A549 treated with dexamethasone at 1 μM for 4 hours (cell line): ENCODE data around the gene GIN1. TPM values are rescaled to one million over a fixed set of nuclear protein-coding genes. Genes with fewer than 3 reads are reported as not detected.

Experiments
- total RNA-seq: library from RNA; stranded (reverse); fragments of 200-300 nt; extraction: Qiagen RNA extraction; gene quantifications from 5 replicates; pipeline ENCODE4 v1.2.3, GENCODE V29; 2022

Gene GIN1, protein sequence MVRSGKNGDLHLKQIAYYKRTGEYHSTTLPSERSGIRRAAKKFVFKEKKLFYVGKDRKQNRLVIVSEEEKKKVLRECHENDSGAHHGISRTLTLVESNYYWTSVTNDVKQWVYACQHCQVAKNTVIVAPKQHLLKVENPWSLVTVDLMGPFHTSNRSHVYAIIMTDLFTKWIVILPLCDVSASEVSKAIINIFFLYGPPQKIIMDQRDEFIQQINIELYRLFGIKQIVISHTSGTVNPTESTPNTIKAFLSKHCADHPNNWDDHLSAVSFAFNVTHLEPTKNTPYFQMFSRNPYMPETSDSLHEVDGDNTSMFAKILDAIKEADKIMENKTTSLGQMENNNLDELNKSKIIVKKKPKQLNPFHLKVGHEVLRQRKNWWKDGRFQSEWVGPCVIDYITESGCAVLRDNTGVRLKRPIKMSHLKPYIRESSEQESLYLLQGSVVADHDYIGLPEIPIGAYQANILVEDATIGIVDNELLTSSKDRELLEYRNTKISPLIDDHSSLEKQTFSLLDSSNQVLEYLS
- total RNA-seq: 3.2 to 5.5 TPM (median 4.4 TPM) in 5 replicates

DNA sequence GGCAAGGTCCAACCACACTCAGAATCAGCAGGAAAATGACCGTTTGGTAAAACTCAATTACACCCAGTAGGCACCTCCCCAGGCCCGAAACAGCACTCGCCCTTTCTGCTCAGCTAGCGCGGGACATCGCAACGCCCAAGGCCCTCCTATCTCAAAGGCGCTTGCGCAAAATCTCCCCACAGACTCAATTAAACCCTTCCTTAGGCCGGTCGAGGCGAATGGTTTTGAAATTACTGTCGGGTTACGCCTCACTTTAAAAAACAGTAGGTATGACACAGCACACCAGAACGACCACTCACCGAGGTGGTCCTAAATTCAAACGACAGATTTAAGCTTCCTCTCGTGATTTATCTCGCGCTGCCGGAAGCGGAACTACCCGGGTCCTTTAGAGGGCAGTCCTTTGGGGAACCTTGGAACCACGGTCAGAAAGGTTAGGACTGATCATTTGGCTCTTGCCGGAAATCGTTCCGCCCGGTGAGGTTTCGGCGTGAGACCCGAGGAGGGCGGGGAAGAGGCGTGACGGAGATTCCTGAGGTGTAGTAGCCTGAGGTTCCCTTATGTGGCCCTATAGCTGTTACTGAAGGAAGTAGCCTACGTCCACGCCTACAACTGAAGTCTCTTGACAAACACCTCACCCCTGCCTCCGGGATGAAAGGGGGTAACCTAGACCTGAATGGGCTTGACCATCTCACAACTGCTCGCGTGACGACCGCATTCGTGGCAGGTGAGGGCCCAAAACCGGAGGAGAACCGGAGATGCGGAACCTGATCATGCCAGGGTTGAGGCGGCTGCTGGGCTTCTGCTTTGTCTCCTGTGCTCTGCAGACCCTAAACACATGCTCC, at the start of gene GIN1, which contains the start of gene PPIP5K2:
TSS of gene GIN1 (minus strand) at position 374 of the 842 bp plus-strand sequence. CDS start 11,431 bp downstream, outside the sequence.
TSS of gene PPIP5K2 (plus strand) at position 537 of the 842 bp plus-strand sequence. CDS start 9,289 bp downstream, outside the sequence.

Other genes with a start within 250 kb of the GIN1 start
- 18.4 to 28.6 TPM (median 24.2 TPM) in 5 replicates for gene PPIP5K2, start 163 bp upstream of the GIN1 start, total RNA-seq
- gene MACIR, start 138.6 kb upstream of the GIN1 start, total RNA-seq: 16.0 to 19.9 TPM (median 18.0 TPM) in 5 replicates